WTC11 (cell line): Measurements from ENCODE around the gene PIGQ. TPM values are rescaled to one million over a fixed set of nuclear protein-coding genes. Genes with fewer than 3 reads are reported as not detected.
A peak's percentile ranks its signal among the peaks of the same experiment; 100 is the strongest.

ENCODE experiments used
- ATAC-seq: fragments of 200-7000 bp; cut with Tn5 transposase; 2 replicates; pipeline ENCODE4 v1.10.0; 2021; ENCODE audit warnings: mild to moderate bottlenecking, moderate library complexity
- CTCF ChIA-PET: fragments of 300-600 bp; sonication (Branson Sonifier 250); formaldehyde crosslinking; loops from one replicate; lab custom pipeline; 2021; ENCODE audit warnings: antibody characterized with exemption; lab: Charles Lee
- POLR2A ChIA-PET: fragments of 350-600 bp; sonication (Branson Sonifier 250); formaldehyde crosslinking; loops from one replicate; lab custom pipeline; 2021; ENCODE audit warnings: antibody characterized with exemption; lab: Charles Lee
- DNase-seq: peaks from one replicate; pipeline ENCODE4 v3.0.0; 2021; ENCODE audit warnings: low spot score
- H3K27ac Mint-ChIP-seq: 2 replicates; pipeline ENCODE4 v1.8.0; 2021; ENCODE audit warnings: mixed read lengths
- H3K27me3 Mint-ChIP-seq: 2 replicates; pipeline ENCODE4 v1.8.0; 2021; ENCODE audit warnings: low read depth, mild to moderate bottlenecking, moderate library complexity, mixed read lengths
- H3K36me3 Mint-ChIP-seq: 2 replicates; pipeline ENCODE4 v1.8.0; 2021; ENCODE audit warnings: mixed read lengths
- H3K4me1 Mint-ChIP-seq: 2 replicates; pipeline ENCODE4 v1.8.0; 2022; ENCODE audit warnings: mixed read lengths
- H3K4me3 Mint-ChIP-seq: 2 replicates; pipeline ENCODE4 v1.8.0; 2021; ENCODE audit warnings: mild to moderate bottlenecking, moderate library complexity, mixed read lengths
- H3K9me3 Mint-ChIP-seq: 2 replicates; pipeline ENCODE4 v1.8.0; 2021; ENCODE audit warnings: mixed read lengths
- ARID4B ChIP-seq: sonication (generic); formaldehyde crosslinking; IDR thresholded peaks from 2 replicates; pipeline ENCODE4 v1.8.0; 2023; ENCODE audit warnings: missing genetic modification reagents, mild to moderate bottlenecking, borderline replicate concordance
- ATF2 ChIP-seq: sonication (generic); formaldehyde crosslinking; IDR thresholded peaks from 2 replicates; pipeline ENCODE4 v1.8.1; 2022; ENCODE audit warnings: low read depth, missing genetic modification reagents, borderline replicate concordance
- ATF6 ChIP-seq: sonication (generic); formaldehyde crosslinking; IDR thresholded peaks from 2 replicates; pipeline ENCODE4 v1.8.1; 2023; ENCODE audit warnings: mild to moderate bottlenecking, missing genetic modification reagents
- CBFB ChIP-seq: sonication (generic); formaldehyde crosslinking; IDR thresholded peaks from 2 replicates; pipeline ENCODE4 v1.8.1; 2022; ENCODE audit warnings: mild to moderate bottlenecking, low read depth, missing genetic modification reagents
- E2F1 ChIP-seq: sonication (generic); formaldehyde crosslinking; IDR thresholded peaks from 2 replicates; pipeline ENCODE4 v1.8.0; 2022; ENCODE audit warnings: mild to moderate bottlenecking, missing genetic modification reagents
- E2F5 ChIP-seq: sonication (generic); formaldehyde crosslinking; IDR thresholded peaks from 2 replicates; pipeline ENCODE4 v1.8.1; 2022; ENCODE audit warnings: mild to moderate bottlenecking, moderate library complexity, missing genetic modification reagents
- EMX1 ChIP-seq: fragments of 250-450 bp; sonication (Bioruptor Pico); IDR thresholded peaks from 2 replicates; pipeline ENCODE4 v1.8.0; 2021; ENCODE audit warnings: mild to moderate bottlenecking
- FOXK1 ChIP-seq: sonication (generic); formaldehyde crosslinking; IDR thresholded peaks from 2 replicates; pipeline ENCODE4 v1.8.0; 2022; ENCODE audit warnings: mild to moderate bottlenecking, moderate library complexity, missing genetic modification reagents
- FOXP1 ChIP-seq: sonication (generic); formaldehyde crosslinking; IDR thresholded peaks from 2 replicates; pipeline ENCODE4 v1.8.0; 2022; ENCODE audit warnings: missing genetic modification reagents, mild to moderate bottlenecking, moderate library complexity, borderline replicate concordance
- KAT7 ChIP-seq: sonication (generic); formaldehyde crosslinking; IDR thresholded peaks from 2 replicates; pipeline ENCODE4 v1.8.1; 2023; ENCODE audit warnings: missing genetic modification reagents, mild to moderate bottlenecking, borderline replicate concordance
- MLX ChIP-seq: sonication (generic); formaldehyde crosslinking; IDR thresholded peaks from 2 replicates; pipeline ENCODE4 v1.8.1; 2023; ENCODE audit warnings: mild to moderate bottlenecking, missing genetic modification reagents, moderate library complexity
- NFYB ChIP-seq: sonication (generic); formaldehyde crosslinking; conservative IDR thresholded peaks from 2 replicates; pipeline ENCODE4 v1.8.0; 2022; ENCODE audit warnings: low read depth, missing genetic modification reagents
- NR2C2 ChIP-seq: sonication (generic); formaldehyde crosslinking; IDR thresholded peaks from 2 replicates; pipeline ENCODE4 v1.8.0; 2022; ENCODE audit warnings: mild to moderate bottlenecking, missing genetic modification reagents
- PRDM15 ChIP-seq: sonication (generic); formaldehyde crosslinking; IDR thresholded peaks from 2 replicates; pipeline ENCODE4 v1.8.0; 2022; ENCODE audit warnings: missing genetic modification reagents
- SP1 ChIP-seq: sonication (generic); formaldehyde crosslinking; conservative IDR thresholded peaks from 2 replicates; pipeline ENCODE4 v1.8.1; 2022; ENCODE audit warnings: missing genetic modification reagents
- ZNF396 ChIP-seq: fragments of 250-450 bp; sonication (Bioruptor Pico); IDR thresholded peaks from 2 replicates; pipeline ENCODE4 v1.8.0; 2021; ENCODE audit warnings: mild to moderate bottlenecking, moderate library complexity, borderline replicate concordance
- total RNA-seq: library from RNA; stranded (reverse); gene quantifications from 3 replicates; pipeline ENCODE4 v1.2.3, GENCODE V29; 2021

Gene PIGQ
- total RNA-seq, 1 experiment from 2014 or later: 63.7 TPM

- TF ChIP-seq KAT7 (CRISPR knock-in tag) (no peak), NFYB (CRISPR knock-in tag) (no peak), SP1 (CRISPR knock-in tag) (no peak), E2F1 (CRISPR knock-in tag) (no peak), ARID4B (CRISPR knock-in tag) (no peak), ATF6 (CRISPR knock-in tag) (no peak)
Measured at GRCh38 chr16:620700-621525, 51.1 kb downstream of the PIGQ start (continued).

- no peak overlapping the region for H3K4me3 Mint-ChIP-seq
- 0 out of 2 replicates have a peak, but pooled peaks have one; percentile 10 for TF ChIP-seq FOXP1 (CRISPR knock-in tag)
- TF ChIP-seq ZNF396: no peak
- TF ChIP-seq CBFB (CRISPR knock-in tag): no peak
- TF ChIP-seq, all 79 proteins: peak for 1
- DNase-seq: no peak
- Mint-ChIP-seq H3K36me3 (peaks cover 2% of the 10 kb centered on the region; the same call in 1 of the 2 replicates), H3K4me1 (peaks cover 24% of the 10 kb centered on the region), H3K27ac (peak overlapping the region; percentile 70), H3K27me3 (no peaks in the 10 kb centered on the region), H3K9me3 (no peaks in the 10 kb centered on the region)
- ChIA-PET POLR2A (interaction anchor here (1.4 kb wide), 1 partner anchor 15 kb away, joined by 3 read pairs; the partner anchor contains the start of gene METTL26), CTCF (interaction anchor here (0.7 to 3.5 kb wide), 19 partner anchors 9 to 235 kb away, joined by 3 to 21 read pairs (median 5); partner anchors contain the start of genes CIAO3, METTL26, NHLRC4 and WDR90)
- ATAC-seq: no peak
Measured at GRCh38 chr16:621526-622105, 51.8 kb downstream of the PIGQ start.

GRCh38 chr16:622920-623280 lies 53.1 kb downstream of the PIGQ start:
- H3K36me3 Mint-ChIP-seq: peaks cover 3% of the 10 kb centered on the region; the same call in 1 of the 2 replicates
- CTCF ChIA-PET: interaction anchor here (0.8 to 2.4 kb wide), 6 partner anchors 15 to 44 kb away, joined by 3 to 21 read pairs (median 8); no protein-coding TSS in a partner anchor
- TF ChIP-seq NR2C2 (CRISPR knock-in tag) (no peak), EMX1 (CRISPR knock-in tag) (no peak), ATF2 (no peak), E2F5 (no peak), MLX (CRISPR knock-in tag) (no peak), FOXK1 (CRISPR knock-in tag) (no peak), PRDM15 (CRISPR knock-in tag) (no peak)

More at GRCh38 chr16:622920-623280, 53.1 kb downstream of the PIGQ start:
- POLR2A ChIA-PET: interaction anchor here (1.4 kb wide), 1 partner anchor 13 kb away, joined by 3 read pairs; the partner anchor contains the start of gene METTL26
- peak; percentile 21; the same call in 1 of the 2 replicates for ATAC-seq
- no peak for DNase-seq
- Mint-ChIP-seq H3K9me3 (no peaks in the 10 kb centered on the region), H3K4me3 (no peak overlapping the region), H3K27ac (no peak overlapping the region), H3K27me3 (no peaks in the 10 kb centered on the region), H3K4me1 (peaks cover 26% of the 10 kb centered on the region)
